Fibroblast of lung (primary cell): Measurements from ENCODE around the gene HIVEP1.

ENCODE experiments used
- EZH2 ChIP-seq: IDR thresholded peaks from 2 replicates; pipeline ENCODE4 v1.5.1; 2012; ENCODE audit warnings: low read length, control low read depth, mild to moderate bottlenecking; ENCODE audit errors: missing control alignments
- TF ChIP-seq, protein P1 (sequence below), 2 donors: IDR thresholded peaks in 1 of 2; conservative IDR thresholded peaks in 1 of 2; 1 replicate in 1 of 2; 2 replicates in 1 of 2; pipeline ENCODE4 v1.5.1; 2011 to 2012; ENCODE audit warnings: low read length in 2 of 2, control low read depth in 1 of 2, inconsistent platforms in 1 of 2, low read depth in 1 of 2, mild to moderate bottlenecking in 1 of 2

DNA sequence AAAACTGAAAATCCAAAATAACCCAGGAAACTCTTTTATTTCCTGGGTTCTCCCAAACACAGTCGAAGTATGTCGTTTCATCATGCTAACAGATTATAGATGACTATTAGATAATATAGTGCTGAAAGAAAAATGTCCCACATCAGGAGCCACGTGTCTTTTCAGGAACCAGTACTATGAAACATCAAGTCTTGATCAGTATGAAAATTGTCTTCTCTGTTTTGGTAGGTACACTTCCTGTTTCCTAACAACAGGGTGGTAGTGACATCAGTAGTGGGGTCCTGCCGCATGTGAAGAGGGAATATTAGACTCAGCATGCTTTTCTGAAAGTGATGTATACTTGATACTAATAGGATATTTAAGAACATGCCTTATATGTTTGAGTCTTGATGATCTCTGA lies 136.7 kb downstream of the HIVEP1 start:
- no peak for TF ChIP-seq EZH2
- TF ChIP-seq, protein P1, sequence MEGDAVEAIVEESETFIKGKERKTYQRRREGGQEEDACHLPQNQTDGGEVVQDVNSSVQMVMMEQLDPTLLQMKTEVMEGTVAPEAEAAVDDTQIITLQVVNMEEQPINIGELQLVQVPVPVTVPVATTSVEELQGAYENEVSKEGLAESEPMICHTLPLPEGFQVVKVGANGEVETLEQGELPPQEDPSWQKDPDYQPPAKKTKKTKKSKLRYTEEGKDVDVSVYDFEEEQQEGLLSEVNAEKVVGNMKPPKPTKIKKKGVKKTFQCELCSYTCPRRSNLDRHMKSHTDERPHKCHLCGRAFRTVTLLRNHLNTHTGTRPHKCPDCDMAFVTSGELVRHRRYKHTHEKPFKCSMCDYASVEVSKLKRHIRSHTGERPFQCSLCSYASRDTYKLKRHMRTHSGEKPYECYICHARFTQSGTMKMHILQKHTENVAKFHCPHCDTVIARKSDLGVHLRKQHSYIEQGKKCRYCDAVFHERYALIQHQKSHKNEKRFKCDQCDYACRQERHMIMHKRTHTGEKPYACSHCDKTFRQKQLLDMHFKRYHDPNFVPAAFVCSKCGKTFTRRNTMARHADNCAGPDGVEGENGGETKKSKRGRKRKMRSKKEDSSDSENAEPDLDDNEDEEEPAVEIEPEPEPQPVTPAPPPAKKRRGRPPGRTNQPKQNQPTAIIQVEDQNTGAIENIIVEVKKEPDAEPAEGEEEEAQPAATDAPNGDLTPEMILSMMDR (conservative IDR thresholded peaks at IDR 0.05 in 1 of 2, IDR thresholded peaks at IDR 0.05 in 1 of 2; ENCODE audit: low read depth in 1 of 2, low read length in 2 of 2): no peak
